ENCODE data around the gene FAS. TPM values are rescaled to one million over a fixed set of nuclear protein-coding genes. Genes with fewer than 3 reads are reported as not detected.
A peak's percentile ranks its signal among the peaks of the same experiment; 100 is the strongest.
"Not testable (repeated sequence)": the region's sequence is repeated elsewhere in the genome, so short reads cannot be mapped to it uniquely, and the experiment has no call there.

The FAS gene
- total RNA-seq, 6 donors from 2014 or later = 30.1 to 80.3 (median 44.4) TPM

DNA sequence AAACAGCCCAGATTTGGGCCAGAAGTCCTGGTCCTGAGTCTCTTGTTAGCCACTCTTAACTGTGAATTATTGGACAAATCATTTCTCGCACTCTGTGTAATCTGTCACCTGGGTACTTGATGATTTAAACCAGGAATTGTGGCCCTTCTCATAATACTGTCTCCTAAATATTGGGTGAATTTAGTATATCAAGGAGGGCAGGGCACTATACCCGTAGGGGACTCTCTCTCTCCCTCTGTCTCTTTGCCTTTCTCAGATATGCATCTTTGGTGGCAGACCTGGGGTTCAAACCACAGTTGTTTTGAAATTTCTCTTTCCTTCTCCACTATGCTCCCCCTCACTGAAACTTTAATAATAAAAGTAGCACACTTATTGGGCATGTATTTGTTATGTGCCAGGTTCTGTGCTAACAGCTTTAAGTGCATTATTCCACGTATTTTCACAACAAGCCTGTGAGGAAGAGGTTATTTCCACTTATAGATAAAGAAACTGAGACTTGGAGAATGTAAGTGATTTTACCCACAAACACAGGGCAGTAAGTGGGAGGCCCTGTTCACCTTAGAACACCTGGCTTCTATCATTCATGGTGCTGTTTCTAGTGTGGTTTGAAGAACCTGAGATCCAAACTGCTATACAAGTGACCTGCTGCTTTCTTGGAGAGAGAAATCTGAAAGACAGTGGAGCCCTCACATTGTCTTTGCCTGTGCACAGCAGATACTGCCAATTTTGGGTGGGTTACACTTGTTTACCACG lies 11.8 kb downstream of the FAS start:
- Histone ChIP-seq H3K4me3 (no peak overlapping the region), H3K27ac (peak overlapping the region; percentile 24 to 77 (median 41)), H3K9me3 (no peaks in the 10 kb centered on the region), H3K4me1 (peaks cover 16 to 42% (median 36%) of the 10 kb centered on the region in 4 donors), H3K27me3 (no peaks in the 10 kb centered on the region), H3K36me3 (peaks cover 0 to 45% (median 9%) of the 10 kb centered on the region in 4 donors)
- TF ChIP-seq POLR2A (IDR thresholded peaks at IDR 0.05) (no peak), EP300 (IDR thresholded peaks at IDR 0.05) (no peak), POLR2AphosphoS5 (IDR thresholded peaks at IDR 0.05) (no peak)
- TF ChIP-seq, protein P1, sequence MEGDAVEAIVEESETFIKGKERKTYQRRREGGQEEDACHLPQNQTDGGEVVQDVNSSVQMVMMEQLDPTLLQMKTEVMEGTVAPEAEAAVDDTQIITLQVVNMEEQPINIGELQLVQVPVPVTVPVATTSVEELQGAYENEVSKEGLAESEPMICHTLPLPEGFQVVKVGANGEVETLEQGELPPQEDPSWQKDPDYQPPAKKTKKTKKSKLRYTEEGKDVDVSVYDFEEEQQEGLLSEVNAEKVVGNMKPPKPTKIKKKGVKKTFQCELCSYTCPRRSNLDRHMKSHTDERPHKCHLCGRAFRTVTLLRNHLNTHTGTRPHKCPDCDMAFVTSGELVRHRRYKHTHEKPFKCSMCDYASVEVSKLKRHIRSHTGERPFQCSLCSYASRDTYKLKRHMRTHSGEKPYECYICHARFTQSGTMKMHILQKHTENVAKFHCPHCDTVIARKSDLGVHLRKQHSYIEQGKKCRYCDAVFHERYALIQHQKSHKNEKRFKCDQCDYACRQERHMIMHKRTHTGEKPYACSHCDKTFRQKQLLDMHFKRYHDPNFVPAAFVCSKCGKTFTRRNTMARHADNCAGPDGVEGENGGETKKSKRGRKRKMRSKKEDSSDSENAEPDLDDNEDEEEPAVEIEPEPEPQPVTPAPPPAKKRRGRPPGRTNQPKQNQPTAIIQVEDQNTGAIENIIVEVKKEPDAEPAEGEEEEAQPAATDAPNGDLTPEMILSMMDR (IDR thresholded peaks at IDR 0.05) = no peak
- WGBS, 2 donors = 62 to 68% methylated on average over 4 of the region's 4 CpGs
- ATAC-seq (ENCODE audit: low FRiP score in 2 of 2) (no peak), DNase-seq (no peak)

DNA sequence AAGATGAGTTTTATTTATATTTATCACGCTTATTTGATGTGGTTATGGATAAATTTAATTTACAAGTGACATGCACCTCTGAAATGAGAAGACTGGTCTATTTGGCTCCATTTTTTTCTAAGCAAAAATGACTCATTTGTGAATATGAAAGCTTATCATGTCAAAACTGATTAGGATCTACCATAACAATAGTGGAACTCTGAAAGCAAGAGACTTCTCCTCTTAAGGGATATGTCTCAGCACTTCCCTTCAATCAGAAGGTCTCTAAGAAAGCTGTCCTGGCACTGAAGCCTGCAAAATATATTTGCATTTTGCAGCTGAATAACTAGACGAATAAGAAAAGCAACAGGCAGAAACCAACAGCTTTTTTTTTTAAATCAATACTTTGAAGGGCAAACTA lies 12.7 kb downstream of the FAS start:
- WGBS, 2 donors = 25 to 28% methylated on average over 2 of the region's 2 CpGs

DNA sequence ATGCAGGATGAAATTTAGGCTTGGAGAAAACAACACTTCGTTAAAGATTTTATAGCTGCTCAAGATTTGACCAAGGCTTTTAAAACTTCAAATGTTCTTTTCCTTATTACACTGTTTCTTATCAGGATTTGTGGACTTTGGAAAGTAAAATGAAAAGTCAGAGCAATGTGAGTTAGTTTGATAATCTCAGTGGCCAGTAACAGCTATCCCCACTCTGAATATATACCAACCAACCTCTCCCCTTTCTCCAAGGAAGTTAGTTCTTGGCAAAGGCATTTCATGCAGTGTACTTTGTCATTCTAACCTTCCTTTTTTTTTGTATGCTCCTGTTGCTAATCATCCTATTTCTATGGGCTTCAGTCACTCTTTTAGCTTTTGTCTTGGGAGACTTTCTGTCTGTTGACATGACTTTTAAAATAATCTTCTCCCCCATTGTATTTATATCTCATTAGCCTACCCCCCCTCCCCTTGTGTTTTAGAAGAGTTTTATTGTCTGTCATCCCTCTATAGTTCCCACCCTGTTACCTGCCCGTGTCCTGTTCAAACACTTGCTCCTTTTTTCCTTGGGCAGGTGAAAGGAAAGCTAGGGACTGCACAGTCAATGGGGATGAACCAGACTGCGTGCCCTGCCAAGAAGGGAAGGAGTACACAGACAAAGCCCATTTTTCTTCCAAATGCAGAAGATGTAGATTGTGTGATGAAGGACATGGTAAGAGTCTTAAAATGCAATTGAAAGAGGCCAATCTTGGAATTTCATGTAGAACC lies 16.7 kb downstream of the FAS start:
- peaks cover 6 to 94% (median 21%) of the 10 kb centered on the region in 4 donors for H3K36me3 ChIP-seq

More for the DNA sequence above, 12.7 kb downstream of the FAS start:
- ATAC-seq (ENCODE audit: low FRiP score in 2 of 2) (no peak), DNase-seq (no peak)
- Histone ChIP-seq H3K4me1 (peaks cover 16 to 42% (median 35%) of the 10 kb centered on the region in 4 donors), H3K27ac (peak overlapping the region in 2 of 4 donors; percentile 55 to 77), H3K36me3 (peaks cover 0 to 55% (median 9%) of the 10 kb centered on the region in 4 donors), H3K9me3 (no peaks in the 10 kb centered on the region), H3K27me3 (no peaks in the 10 kb centered on the region), H3K4me3 (no peak overlapping the region)
- TF ChIP-seq, protein P1 (IDR thresholded peaks at IDR 0.05) = no peak
- TF ChIP-seq POLR2AphosphoS5 (IDR thresholded peaks at IDR 0.05) (no peak), POLR2A (IDR thresholded peaks at IDR 0.05) (no peak), EP300 (IDR thresholded peaks at IDR 0.05) (no peak)

DNA sequence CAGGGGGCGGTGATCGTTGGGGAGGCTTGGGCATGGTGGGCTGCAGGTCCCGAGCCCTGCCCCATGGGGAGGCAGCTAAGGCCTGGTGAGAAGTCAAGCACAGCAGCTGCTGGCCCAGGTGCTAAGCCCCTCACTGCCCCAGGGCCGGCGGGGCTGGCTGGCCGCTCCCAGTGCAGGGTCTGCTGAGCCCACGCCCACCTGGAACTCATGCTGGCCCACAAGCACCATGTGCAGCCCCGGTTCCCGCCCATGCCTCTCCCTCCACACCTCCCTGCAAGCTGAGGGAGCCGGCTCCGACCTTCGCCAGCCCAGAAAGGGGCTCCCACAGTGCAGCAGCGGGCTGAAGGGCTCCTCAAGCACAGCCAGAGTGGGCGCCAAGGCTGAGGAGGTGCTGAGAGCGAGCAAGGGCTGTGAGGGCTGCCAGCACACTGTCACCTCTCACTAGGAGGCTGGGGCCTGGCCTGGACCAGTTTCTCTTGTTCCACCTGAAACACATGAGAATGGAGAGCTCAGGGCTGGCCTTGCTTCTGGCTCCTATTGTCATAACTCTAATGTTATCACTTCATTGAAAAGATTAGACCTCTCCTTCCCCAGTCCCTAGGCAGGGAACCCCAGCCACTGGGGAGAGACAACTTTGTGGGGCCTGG lies 28.2 kb downstream of the FAS start:
- H3K4me1 ChIP-seq; H3K4me3 ChIP-seq; H3K9me3 ChIP-seq; H3K27ac ChIP-seq; ATAC-seq (ENCODE audit: low FRiP score in 2 of 2); H3K27me3 ChIP-seq: not testable (repeated sequence)
- DNase-seq = peak in 1 of 2 donors; percentile 59
- 80 to 87% methylated on average over 1 to 14 of the region's 15 CpGs for WGBS, 2 donors
- H3K36me3 ChIP-seq = peaks cover 0 to 72% (median 31%) of the 10 kb centered on the region in 4 donors

More for the DNA sequence above, 16.7 kb downstream of the FAS start:
- H3K4me1 ChIP-seq = peaks cover 6 to 20% (median 16%) of the 10 kb centered on the region in 4 donors
- H3K4me3 ChIP-seq = no peak overlapping the region
- H3K9me3 ChIP-seq = no peaks in the 10 kb centered on the region
- TF ChIP-seq POLR2A (IDR thresholded peaks at IDR 0.05) (no peak), POLR2AphosphoS5 (IDR thresholded peaks at IDR 0.05) (no peak), EP300 (IDR thresholded peaks at IDR 0.05) (no peak)
- TF ChIP-seq, protein P1 (IDR thresholded peaks at IDR 0.05) = no peak
- H3K27ac ChIP-seq = no peak overlapping the region
- ATAC-seq (ENCODE audit: low FRiP score in 2 of 2) = no peak
- DNase-seq = no peak
- WGBS, 2 donors = 61 to 63% methylated on average over 3 of the region's 3 CpGs
- no peaks in the 10 kb centered on the region for H3K27me3 ChIP-seq

Data from upper lobe of left lung (tissue), 6 donors.